NT2/D1 (cell line): ENCODE data around the gene DDX23.

Experiments
- YY1 ChIP-seq: IDR thresholded peaks from 2 replicates; pipeline ENCODE4 v1.6.1; 2011; ENCODE audit not compliant: insufficient read length, insufficient read depth
- ZNF274 ChIP-seq: IDR thresholded peaks from 2 replicates; pipeline ENCODE4 v1.6.1; 2011; ENCODE audit warnings: mild to moderate bottlenecking, low read depth, low read length

GRCh38 chr12:48779869-48780268, 72.1 kb downstream of the DDX23 start:
- TF ChIP-seq ZNF274 (no peak), YY1 (no peak)
